Kidney (tissue), 14 donors: ENCODE measurements around the gene ZNF205. TPM values are rescaled to one million over a fixed set of nuclear protein-coding genes. Genes with fewer than 3 reads are reported as not detected.
"Not testable (repeated sequence)": the region's sequence is repeated elsewhere in the genome, so short reads cannot be mapped to it uniquely, and the experiment has no call there.

Source experiments
- DNase-seq, 5 donors: peaks; one replicate each; pipeline ENCODE4 v3.0.0-alpha.2; 2013 to 2020
- FAIRE-seq: peaks from 2 replicates; lab custom pipeline; 2012; peaks lifted over from hg19 to GRCh38; lab: Jason Lieb, UNC
- H3K27ac ChIP-seq, 2 donors: one replicate each; pipeline ENCODE4 v1.7.0; 2013; ENCODE audit warnings: low read depth in 2 of 2, low read length in 2 of 2, inconsistent platforms in 1 of 2
- H3K27me3 ChIP-seq: one replicate; pipeline ENCODE4 v1.7.1; 2013; ENCODE audit warnings: low read length, inconsistent platforms; ENCODE audit not compliant: control insufficient read depth, insufficient read depth
- H3K36me3 ChIP-seq, 3 donors: one replicate each; pipeline versions ENCODE4 v1.7.0 to v1.7.1; 2013; ENCODE audit warnings: low read length in 3 of 3, control low read depth in 1 of 3, inconsistent platforms in 1 of 3; ENCODE audit not compliant: insufficient read depth in 3 of 3, control insufficient read depth in 2 of 3
- H3K4me1 ChIP-seq, 3 donors: one replicate each; pipeline versions ENCODE4 v1.7.0 to v1.7.1; 2013; ENCODE audit warnings: low read length in 3 of 3, inconsistent platforms in 1 of 3, low read depth in 1 of 3; ENCODE audit not compliant: control insufficient read depth in 2 of 3, insufficient read depth in 2 of 3
- H3K4me3 ChIP-seq, 3 donors: one replicate each; pipeline versions ENCODE4 v1.7.0 to v1.8.1; 2013; ENCODE audit warnings: low read length in 3 of 3, control low read depth in 1 of 3, inconsistent platforms in 1 of 3
- H3K9ac ChIP-seq, 3 donors: one replicate each; pipeline versions ENCODE4 v1.7.0 to v1.7.1; 2013; ENCODE audit warnings: low read length in 3 of 3, control low read depth in 1 of 3, inconsistent platforms in 1 of 3
- H3K9me3 ChIP-seq, 3 donors: one replicate each; pipeline versions ENCODE4 v1.7.0 to v1.7.1; 2013; ENCODE audit warnings: low read length in 3 of 3, control low read depth in 1 of 3, inconsistent platforms in 1 of 3; ENCODE audit not compliant: control insufficient read depth in 2 of 3, insufficient read depth in 1 of 3
- CTCF ChIP-seq: IDR thresholded peaks from 3 replicates; pipeline ENCODE4 v1.5.1; 2012; ENCODE audit warnings: mild to moderate bottlenecking, moderate library complexity, borderline replicate concordance; ENCODE audit not compliant: insufficient read depth; ENCODE audit errors: extremely low read depth
- intact Hi-C: fragments of 100-400 bp; cut with DNase I; formaldehyde crosslinking; loops from one replicate; pipeline ENCODE4 v1.11.1; 2022
- polyA plus RNA-seq: library from polyadenylated mRNA; stranded (reverse); fragments of 350-450 nt; fragmentation: Illumina TruSeq; extraction: RNeasy Lipid Tissue Mini Kit (QIAGEN cat#74804); gene quantifications from one replicate; pipeline ENCODE4 v1.2.3, GENCODE V29; 2014; ENCODE audit warnings: low read depth, low replicate concordance; ENCODE audit not compliant: insufficient read depth
- total RNA-seq: library from RNA; stranded (reverse); fragmentation: NEBNext Ultra II Directional; extraction: Animal tissue kit (Norgen Biotek cat#: 25700); gene quantifications from one replicate; pipeline ENCODE4 v1.2.1, GENCODE V29; 2021
- donor health status: control.
- donor health status: control.
- donor health status: control.
- donor health status: control.
- donor health status: control.
- donor health status: DM: yes; HTN: yes; CAD: no.
- donor health status: Normal renal cell carcinoma (clear cell type).

ZNF205 gene
- total and polyA plus RNA-seq, 2 donors from 2014 or later, result 12.7 to 14.1 TPM

GRCh38 chr16:3073448-3073847 is 38.9 kb upstream of the ZNF205 start:
- DNase-seq, result peak in 1 of 5 donors; percentile 22
- no peak overlapping the region for H3K27ac ChIP-seq
- no peaks in the 10 kb centered on the region for H3K27me3 ChIP-seq

DNA sequence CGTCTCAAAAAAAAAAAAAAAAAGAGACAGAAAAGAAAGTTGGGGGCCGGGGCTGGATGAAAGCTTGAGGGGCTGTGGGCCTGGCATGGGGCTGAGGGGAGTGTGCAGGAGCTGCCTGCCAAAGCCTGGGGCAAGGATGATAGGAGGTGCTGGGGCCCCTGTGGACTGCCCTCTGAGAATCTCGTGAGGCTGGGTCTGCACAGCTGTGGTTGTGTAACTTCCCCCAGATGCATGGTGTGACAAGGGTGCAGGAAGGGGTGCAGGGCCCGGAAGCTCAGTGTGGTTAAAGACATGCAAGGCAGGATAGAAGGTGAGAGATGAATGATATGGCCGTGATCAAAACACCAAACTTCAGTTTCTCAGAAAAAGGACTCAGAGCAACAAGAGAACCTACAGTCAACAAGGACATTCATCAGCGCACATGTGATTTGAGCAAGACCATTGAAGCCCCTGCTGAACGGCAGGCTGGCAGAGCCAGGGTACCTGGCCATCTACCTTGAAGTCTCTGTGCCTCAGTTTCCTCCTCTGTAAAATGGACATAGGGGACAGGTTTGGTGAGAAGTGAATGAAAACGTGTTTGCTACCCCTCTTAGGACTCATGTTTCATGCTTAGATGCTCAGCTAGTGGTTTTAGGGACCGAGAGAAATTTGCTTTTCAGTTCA is 37.4 kb upstream of the ZNF205 start:
- intact Hi-C loops, result no loop called here
- Histone ChIP-seq H3K9ac (no peak overlapping the region), H3K4me1 (peaks cover 0 to 6% (median 0%) of the 10 kb centered on the region in 3 donors), H3K27ac (no peak overlapping the region), H3K9me3 (no peaks in the 10 kb centered on the region), H3K36me3 (no peaks in the 10 kb centered on the region), H3K27me3 (no peaks in the 10 kb centered on the region), H3K4me3 (no peak overlapping the region)
- no peak for TF ChIP-seq CTCF
- DNase-seq, result peak in 1 of 5 donors; percentile 83
- FAIRE-seq, result no peak

More at GRCh38 chr16:3073448-3073847, 38.9 kb upstream of the ZNF205 start:
- intact Hi-C loops, result no loop called here
- Histone ChIP-seq H3K36me3 (no peaks in the 10 kb centered on the region), H3K9ac (no peak overlapping the region), H3K9me3 (no peaks in the 10 kb centered on the region), H3K4me3 (no peak overlapping the region), H3K4me1 (peaks cover 0 to 6% (median 0%) of the 10 kb centered on the region in 3 donors)
- no peak for TF ChIP-seq CTCF
- FAIRE-seq, result no peak

DNA sequence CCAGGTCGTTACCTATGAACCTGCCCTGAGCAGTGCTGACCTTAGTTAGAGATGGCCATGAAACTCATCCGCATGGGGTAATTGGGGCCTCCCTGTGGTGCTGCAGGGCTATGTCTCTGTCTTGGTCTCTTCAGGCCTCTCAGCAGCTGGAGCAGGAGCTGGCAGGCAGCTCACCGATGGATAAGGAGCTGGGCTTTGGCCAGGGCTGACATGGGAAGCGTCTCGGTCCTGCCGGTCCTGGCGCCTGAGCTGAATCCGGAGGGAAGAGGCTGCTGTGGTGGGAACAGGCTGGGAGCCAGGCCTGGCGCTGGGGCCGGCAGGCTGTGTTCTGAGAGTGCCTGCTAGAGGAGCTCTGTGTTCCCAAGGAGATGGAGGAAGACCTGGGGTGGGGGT is 36.9 kb upstream of the ZNF205 start:
- no peaks in the 10 kb centered on the region for H3K36me3 ChIP-seq
- DNase-seq (peak in 1 of 5 donors; percentile 64), FAIRE-seq (no peak)
- no peaks in the 10 kb centered on the region for H3K27me3 ChIP-seq
- H3K9me3 ChIP-seq, result no peaks in the 10 kb centered on the region
- no peak overlapping the region for H3K27ac ChIP-seq
- no peak overlapping the region for H3K9ac ChIP-seq
- TF ChIP-seq CTCF, result no peak
- peaks cover 0 to 6% (median 0%) of the 10 kb centered on the region in 3 donors for H3K4me1 ChIP-seq
- intact Hi-C loops, result no loop called here
- H3K4me3 ChIP-seq, result no peak overlapping the region

DNA sequence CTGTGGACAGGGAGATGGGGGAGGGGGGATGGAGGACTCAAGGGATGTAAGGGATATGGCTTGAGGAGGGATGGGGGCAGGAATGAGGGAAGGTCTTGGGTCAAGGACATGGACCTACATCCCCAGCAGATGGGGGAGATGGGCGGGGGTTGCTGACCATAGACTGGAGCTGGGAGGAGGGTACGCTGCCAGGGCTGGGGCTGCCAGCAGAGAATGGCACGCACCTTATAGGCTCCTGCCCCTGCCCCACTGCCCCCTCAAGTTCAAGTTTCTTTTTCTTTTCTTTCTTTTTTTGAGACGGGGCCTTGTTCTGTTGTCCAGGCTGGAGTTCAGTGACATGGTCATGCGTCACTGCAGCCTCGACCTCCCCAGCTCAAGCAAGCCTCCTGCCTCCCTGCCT is 36.4 kb upstream of the ZNF205 start:
- intact Hi-C loops, FAIRE-seq, H3K9ac ChIP-seq, H3K27ac ChIP-seq, H3K9me3 ChIP-seq, H3K36me3 ChIP-seq, H3K27me3 ChIP-seq, H3K4me3 ChIP-seq, H3K4me1 ChIP-seq: not testable (repeated sequence)
- DNase-seq, result peak in 1 of 5 donors; percentile 52
